ENCODE results near the gene RGS8.
A peak's percentile ranks its signal among the peaks of the same experiment; 100 is the strongest.

The RGS8 gene

DNA sequence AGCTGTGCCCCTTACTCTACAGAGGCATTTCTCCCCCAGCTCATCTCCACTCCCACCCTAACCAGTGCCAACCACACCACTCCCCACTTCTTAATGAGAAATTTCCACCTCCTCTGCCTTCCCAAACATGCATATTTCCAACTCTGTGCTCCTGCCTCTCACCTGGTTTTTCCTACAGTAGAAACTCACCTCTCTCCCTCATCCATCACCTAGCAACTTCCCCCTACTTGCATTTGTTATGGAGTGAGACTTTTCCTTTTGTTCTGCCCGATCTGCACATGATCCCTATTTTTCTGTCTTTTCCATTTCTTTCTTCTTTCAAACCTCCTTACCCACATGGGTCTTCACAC lies 11.9 kb downstream of the RGS8 start:
- DNase-seq: peak in 10 of 56 donors; percentile 20 to 54 (median 46)

DNA sequence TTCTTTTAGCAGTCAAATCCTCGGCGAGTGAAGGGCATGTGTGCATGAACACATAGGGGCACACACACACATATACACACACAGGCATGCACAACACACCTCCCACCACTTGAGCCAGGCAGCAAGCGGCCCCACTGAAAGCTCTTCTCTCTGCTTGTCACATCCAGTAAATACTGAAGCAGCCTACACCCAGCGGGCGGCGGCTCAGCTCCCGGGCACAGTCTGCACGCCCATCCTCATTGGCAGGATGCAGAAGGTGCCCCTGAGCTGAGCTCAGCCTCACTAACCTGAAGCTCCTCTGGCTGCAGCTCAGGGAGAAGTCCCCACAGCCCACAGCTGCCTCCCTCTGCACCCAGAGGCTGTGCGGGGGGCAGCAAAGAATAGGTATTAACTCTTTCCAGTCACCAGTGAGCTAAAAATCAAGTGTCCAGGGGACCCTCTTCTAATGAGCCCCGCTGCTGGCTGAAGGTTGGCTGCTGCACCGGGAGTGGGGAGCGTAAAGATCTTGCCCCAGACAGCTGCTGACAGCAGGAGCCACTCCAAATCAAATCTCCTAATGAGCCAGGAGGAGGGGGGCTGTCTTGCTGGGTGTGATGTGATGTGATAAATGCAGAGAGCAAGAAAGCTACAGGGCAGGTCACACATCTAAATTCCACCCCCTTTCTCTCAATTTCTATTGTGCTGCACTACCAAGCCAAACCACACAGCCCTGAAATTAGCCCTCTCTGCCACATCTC lies 12.5 kb downstream of the RGS8 start:
- peak in 25 of 56 donors; percentile 9 to 72 (median 46) for DNase-seq

DNA sequence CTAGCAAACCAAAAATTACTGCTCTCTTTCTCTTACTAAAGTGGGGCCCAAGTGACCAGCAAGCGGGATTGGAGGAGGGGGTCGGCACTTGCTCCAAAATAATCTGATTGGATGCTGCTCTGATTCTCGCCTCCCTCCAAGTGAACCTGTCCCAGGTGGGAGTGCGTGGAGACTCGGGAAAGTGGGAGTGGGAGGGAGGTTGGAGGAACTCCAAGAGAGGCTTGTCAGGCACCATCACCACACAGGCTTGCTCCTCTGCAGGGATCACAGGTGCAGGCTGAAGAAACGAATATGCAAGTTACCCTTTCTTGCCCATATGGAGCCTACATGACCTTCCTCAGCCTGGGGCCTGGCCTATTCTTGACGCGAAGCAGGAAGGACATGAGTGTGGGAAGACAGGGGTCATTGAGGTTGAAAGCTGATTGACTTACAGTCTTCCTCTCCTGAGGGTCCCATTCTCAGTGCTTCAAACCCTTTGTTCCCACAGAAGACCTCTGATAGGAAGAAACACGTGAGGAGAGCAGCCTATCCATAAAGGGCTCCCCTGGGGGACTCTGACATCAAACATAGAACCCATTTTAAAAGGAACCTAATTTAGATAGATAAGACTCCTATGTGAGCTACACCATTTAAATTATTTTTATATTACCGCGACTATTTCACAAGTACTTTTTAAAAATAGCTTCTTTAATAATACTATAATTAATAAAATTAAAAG lies 14.2 kb downstream of the RGS8 start:
- peak in 9 of 56 donors; percentile 17 to 59 (median 34) for DNase-seq

DNA sequence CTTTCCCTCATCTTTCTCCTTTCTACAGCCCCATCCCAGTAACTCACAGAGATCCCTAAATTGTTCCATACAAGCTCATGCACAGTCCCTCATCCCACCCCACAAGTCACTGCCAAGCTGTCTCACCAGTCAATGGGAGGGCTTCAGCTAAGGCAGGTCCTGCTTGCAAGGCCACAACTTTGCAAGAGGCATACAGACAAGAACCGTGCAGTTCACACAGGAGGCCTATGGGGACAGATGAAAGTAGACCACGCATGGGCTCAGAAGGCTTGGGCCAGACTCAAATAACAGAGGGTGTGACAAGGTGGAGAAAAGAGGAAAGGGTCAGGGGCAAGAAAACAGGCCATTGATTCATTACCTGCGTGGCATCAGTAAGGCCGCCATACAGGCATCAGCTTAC lies 15.1 kb downstream of the RGS8 start:
- no peak for DNase-seq

DNA sequence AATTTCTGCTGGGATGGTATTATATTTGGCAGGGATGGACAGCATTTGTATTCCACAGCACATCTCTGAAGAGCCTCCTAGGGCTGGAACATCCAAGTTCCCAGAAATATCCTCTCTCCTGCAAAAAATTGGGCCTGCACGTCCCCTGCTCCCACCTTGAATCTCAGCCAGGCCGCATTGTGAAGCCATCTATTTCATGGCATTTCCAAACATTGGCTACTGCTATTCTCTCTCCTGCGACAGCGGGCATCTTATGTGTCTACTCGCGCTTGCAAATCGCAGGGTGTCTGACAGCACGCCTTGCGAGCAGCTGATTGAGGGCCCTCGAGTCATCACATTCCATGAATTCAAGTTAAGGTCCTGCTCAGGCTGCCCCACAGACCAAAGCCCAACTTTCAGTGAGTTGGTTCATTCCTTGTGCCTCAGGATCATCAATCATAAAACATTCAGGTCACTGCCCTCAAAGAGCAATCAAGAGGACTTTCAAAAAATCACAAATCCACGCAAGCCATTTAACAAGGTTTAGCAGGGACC lies 15.8 kb downstream of the RGS8 start:
- DNase-seq: no peak

DNA sequence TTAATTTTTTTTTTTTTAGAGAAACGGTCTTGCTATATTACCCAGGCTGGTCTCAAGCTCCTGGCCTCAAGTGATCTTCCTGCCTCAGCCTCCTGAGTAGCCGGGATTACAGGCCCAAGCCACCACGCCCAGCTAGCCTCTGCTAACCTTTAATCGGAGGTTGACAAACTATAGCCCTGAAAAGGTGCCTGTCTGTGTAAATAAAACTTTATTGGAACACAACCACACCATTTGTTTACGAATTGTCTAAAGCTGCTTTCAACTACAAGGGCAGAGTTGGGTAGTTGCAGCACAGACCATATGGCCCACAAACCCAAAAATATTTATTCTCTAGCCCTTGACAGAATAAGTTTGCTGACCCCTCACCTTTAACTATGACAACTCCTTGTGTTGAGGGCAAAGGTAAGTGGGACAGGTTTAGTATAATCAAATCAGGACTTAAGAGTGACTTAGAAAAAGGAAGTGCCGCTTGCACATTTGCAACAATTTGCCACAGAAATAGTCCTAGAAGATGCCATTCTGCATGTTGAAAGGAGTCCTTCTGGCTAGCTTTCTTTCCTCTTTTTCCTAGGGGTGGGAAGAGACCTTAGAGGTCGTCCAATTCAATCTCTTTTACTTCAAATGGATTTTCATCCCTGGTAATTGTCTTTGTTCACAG lies 16.4 kb downstream of the RGS8 start:
- DNase-seq: no peak

DNA sequence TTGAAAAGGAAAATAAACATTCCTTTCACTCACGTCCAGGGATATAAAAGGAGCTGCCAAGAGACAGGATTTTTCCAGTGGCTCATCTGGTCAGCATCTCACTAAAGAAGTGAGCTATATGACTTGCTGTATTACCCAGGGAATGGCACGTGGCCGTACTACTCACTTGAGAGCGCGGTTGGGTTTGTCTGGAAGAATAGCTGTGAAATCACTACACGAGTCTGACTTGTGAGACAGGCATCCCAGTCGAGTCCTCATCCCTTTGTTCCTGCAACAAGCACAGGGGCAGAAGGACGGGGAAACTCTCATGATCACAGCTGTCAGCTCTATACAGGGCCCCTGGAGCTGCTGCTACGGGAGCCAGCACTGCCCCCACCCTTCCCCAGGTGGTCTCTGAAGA lies 17.7 kb downstream of the RGS8 start:
- no peak for DNase-seq

DNA sequence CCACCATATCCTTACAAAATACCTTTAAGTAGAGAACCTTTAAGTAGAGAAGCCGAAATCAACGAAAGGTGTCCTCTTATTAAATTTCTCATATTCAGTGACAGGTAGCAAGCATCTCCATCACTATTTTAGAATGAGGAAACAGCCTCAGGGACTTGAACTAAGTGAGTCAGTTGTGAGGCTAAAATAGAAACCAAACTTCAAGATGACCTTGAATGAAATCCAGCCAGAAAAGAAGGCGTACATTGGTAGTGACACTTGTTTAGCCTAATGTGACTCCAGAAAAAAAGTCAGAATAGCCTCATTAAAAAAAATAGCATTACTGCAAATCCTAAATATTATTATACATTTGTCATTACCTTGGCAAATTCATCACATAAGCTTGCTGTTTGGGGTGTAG lies 20.1 kb downstream of the RGS8 start:
- DNase-seq: no peak

DNA sequence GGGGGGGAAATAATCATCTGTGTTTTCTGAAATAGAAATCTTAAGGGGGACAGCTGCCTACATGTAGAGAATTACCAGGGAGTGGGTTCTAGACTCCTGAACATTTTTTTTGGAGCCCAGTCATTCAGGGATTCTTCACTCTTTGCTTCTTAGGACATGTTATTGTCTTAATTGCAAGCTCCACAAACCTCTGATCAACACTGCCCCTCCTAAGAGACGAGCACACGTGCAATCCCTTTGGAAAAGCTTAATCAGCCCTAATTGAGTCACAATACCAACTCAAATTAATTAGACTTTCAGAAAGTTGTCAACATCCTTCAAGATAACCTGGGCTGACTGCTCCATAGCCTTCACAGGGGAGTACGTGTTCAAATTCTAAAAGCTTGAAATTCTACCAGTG lies 21.4 kb downstream of the RGS8 start:
- DNase-seq: no peak

DNA sequence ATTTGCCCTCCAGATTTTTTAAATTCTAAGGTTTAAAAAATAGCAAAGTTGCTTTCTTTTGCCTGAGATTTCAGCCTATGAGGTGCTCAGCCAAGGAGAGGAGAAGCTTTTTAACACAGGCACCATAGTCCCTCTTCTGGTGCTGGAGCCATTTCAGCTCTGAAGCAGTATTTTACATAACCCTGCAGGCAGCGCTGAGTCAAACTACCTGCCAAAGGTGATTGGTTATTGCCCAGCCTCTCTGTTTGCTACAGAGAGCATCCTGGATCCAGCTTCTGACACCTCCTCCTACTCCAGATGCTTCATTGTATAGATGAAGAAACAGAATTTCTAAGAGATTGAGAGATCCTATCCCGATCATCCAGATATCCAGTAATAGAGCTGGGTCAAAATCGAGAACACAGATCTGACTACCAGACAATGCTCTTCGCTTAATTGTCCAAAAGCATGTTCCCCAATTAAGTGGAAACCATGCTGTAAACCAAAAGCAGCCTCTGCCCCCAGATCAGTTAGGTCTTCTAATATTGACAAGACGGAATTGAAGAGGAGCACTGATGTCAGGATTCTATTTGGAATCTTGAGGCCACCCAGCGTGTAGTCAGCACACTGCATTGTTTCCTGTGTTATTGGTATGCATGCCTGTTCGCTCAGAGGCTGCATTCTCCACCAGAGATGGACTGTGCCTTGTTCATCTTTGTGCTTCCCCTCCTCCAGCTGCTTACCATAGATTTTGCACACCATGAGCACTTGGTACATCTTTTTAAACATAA lies 22.1 kb downstream of the RGS8 start:
- DNase-seq: peak in 12 of 56 donors; percentile 8 to 52 (median 27)

DNA sequence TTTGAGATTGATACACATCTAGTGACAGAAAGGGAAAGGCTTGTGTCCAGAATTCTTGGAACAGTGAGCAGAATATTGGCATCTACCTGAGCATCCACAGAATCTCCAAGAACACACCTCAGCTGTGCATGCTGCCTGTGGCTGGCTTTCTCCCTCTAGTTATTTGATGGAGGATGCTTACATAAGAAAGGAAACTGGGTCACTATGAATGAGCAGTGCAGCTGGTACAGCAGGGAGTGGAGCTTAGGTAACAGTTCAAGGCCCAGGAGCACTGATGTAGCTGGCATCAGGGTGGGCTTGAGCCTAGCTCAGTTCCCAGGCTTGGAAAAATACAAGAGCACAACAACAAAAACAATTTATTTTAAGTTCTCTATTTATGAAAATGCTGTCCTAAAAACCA lies 26.3 kb downstream of the RGS8 start:
- DNase-seq: peak in 9 of 56 donors; percentile 8 to 58 (median 32)

DNA sequence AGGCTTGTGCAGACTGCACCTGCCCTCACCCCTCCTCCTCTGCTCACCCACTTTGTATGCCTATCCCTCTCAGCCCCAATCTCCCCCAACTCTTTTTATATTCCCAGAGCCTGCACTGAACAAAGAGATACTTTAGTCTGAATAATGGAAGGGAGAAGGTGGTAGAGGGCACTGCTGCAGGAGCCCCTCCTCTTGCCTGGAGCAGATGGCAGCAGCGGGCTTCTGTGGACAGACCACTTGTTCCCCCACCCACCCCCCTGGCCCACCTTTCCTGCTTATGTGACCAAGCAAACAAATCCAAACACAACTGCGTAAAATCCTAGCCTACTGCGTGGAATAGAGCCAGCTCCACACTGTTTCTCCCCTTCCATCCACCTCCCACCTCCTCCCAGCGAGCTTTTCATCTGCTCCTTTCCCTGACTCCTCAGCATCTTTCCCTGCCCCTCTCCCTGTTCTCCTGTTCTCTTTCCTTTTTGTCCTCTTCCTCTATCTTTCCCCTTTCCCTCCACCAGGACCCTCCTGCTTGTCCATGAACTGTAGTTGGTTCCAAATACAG lies 27.5 kb downstream of the RGS8 start:
- DNase-seq: peak in 2 of 56 donors; percentile 17 to 20

DNA sequence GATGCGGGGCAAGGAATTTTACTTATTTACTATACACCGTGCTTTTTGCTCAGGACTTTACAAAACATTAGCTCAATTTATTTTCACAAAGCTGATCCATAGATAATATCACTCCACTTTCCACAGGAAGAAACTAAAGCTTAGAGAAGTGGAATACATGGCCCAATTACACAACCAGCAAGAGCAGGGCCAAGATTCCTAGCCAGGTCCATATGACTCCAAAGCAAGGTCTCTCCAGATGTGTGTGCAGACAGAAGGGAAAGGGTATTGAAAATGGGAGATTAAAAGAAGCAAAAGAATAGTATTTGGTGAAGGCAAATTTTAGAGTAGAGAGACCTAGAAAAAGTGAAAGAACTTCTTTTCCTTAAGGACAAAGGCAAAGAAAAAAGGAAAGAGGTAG lies 30.4 kb downstream of the RGS8 start:
- DNase-seq: no peak

DNA sequence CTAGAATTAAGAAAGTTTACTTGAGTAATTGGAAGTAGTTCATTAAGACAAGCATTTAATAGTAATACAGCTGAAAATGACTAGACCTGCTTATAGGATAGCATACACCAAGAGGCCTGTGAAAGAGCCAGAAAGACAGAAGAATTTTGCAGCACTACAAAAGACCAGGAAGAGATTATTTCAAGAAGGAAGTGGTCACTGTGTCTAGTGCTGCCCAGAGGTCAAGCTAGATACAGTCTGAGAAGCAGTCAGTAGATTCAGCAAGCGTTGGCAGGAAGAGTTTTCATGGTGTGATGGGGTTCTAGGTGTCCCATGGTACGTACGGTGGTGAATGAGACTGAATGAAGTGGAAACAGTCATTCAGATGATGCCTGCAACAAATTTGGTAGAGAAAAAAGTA lies 31.5 kb downstream of the RGS8 start:
- DNase-seq: no peak

DNA sequence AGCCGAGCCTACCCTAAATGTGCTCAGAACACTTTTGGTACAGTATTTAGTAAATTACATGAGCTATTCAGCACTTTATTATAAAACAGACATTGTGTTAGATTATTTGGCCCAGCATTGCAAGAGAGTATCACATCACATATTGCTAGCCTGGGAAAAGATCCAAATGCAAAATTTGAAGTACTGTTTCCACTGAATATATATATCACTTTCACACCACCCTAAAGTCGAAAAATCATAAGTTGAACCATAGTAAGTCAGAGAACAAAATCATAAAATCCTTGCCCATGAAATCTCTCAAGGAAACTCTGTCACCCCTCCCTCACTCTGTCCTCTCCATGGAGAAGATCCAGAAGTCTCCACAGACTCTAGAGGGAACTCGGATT lies 33.1 kb downstream of the RGS8 start:
- DNase-seq: no peak

DNA sequence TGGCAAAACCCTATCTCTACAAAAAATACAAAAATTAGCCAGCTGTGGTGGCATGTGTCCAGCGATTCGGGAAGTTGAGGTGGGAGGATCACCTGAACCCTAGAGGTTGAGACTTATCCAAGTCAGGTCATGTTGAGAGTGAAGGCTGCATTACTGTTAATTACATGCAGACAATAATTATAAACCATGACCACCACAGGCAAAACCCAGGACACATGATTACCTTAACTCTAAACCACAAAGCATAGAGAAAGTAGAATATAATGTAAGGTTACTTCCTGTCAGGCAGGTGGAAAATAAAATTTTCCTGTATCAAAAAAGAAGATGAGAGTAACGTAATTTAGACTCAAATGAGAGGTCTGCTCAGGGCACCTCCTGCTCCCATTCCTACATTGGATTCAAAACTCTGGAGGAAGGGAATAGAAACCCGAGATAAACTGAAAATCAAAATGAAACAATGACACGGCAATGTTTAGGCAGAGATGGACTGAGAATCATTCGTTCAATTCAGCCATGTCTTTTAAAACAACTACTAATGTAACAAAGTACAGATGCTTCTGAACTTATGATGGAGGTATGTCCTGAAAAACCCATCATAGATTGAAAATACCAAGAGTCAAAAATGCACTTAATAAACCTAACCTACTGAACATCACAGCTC lies 33.6 kb downstream of the RGS8 start:
- DNase-seq: no peak

DNA sequence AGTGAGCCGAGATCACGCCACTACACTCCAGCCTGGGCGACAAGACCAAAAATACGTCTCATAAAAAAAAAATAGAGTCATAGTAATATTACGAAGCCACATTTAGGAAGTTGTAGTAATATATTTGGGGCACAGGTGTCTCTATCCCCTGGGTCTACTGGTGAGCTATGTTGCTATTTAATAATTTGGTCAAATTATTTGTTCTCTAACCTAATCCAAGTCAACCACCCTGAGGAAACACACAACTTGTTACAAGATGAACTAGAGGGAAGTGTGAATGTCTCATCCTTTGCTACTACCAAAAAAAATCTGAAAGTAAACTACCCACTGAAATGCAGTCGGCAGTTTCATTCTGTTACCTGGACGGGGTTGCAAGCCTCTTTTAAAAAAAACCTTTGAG lies 35.3 kb downstream of the RGS8 start:
- no peak for DNase-seq

DNA sequence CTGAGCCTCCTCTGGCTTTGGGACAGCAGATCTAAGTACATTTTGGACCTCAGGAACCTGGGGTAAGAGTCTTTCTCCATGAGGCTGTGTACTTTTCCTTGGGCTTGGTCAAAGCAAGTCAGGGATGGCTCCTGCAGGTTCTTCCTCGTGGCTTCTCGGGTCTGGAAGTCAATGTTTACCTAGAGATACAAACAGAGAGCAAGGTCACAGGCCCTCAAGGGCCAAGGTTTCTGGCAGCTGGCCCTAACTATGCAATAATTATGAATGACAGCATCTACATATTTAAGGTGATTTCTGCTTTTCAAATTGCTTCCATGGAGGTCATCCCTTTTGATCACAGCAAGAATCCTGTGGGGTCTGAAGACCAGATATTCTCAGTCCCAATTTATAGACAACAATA lies 37.6 kb downstream of the RGS8 start:
- DNase-seq: no peak

DNA sequence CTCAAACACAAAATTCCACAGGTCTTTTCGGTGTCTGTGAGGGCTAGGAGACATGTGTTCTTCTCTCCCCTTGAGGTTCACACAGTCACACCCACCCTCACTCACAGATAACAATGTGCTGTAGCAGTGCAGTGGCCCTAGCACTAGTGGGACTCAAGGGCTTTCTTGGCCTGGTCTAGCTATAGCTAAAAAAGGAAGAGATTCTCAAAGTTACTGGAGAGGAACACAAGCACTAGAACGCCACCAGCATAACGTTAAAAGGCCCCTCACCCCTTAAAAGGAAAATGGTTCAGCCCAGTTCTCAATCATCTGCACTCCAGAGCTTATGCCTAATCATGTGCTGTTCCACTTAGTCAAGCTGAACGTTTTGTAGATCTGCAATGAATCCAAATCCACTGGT lies 39.5 kb downstream of the RGS8 start:
- no peak for DNase-seq

DNA sequence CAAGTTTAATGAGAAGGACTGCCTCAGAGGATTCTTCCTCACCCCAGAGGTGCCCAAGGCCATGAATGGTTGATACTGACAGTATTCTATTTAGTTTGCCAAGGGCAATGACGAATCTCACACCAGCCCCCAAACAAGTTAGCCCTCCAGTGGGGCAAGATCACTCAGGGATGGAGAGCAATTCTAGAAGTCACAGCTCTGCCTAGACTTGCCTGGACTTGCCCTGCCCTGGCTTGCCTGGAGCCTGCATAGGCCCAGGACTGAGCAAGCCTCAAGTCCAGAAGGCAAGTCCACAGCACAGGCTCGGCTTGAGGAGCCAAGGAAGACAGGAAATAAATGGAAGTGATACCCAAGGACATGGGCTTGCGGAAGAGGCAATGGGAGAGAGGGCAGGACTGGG lies 40.7 kb downstream of the RGS8 start:
- DNase-seq: no peak

DNA sequence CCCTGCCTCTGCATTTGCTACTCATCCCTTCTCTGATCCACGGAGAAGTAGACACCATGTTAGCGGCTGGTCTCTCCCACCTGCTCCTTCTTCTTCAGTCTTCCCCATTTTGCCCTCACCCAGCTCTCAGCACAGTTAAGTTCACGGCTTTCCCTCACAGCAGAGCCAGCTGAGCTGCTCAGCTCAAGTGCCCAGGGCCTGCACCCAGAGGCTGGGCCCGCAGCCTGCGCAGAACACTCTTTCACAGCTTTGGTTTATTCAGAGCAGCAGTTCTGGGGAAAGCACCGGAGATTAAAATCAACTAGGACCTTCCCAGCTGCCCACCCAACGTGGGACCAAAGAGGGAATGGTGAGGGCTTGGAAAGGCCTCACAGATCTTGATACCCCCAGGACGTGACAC lies 41.9 kb downstream of the RGS8 start:
- DNase-seq: no peak
